HepG2 (cell line): ENCODE measurements around the gene RPL36. TPM values are rescaled to one million over a fixed set of nuclear protein-coding genes. Genes with fewer than 3 reads are reported as not detected.

Experiments used
- ARNTL ChIP-seq: sonication (generic); formaldehyde crosslinking; IDR thresholded peaks from 2 replicates; pipeline ENCODE4 v1.4.0; 2020; ENCODE audit warnings: mild to moderate bottlenecking, missing genetic modification reagents
- ESRRA ChIP-seq: sonication (generic); formaldehyde crosslinking; IDR thresholded peaks from 2 replicates; pipeline ENCODE4 v1.5.1; 2020; ENCODE audit warnings: mild to moderate bottlenecking, low read depth, missing genetic modification reagents
- GATAD2A ChIP-seq: IDR thresholded peaks from 2 replicates; pipeline ENCODE4 v1.6.1; 2016
- GTF2F1 ChIP-seq: fragments of 150-350 bp; IDR thresholded peaks from 2 replicates; pipeline ENCODE4 v1.6.1; 2014; ENCODE audit warnings: low read length
- GZF1 ChIP-seq: sonication (generic); formaldehyde crosslinking; IDR thresholded peaks from 2 replicates; pipeline ENCODE4 v1.5.1; 2020; ENCODE audit warnings: mild to moderate bottlenecking, missing genetic modification reagents
- HOXA3 ChIP-seq: sonication (generic); formaldehyde crosslinking; IDR thresholded peaks from 2 replicates; pipeline ENCODE4 v1.5.0; 2020; ENCODE audit warnings: missing genetic modification reagents
- MAF1 ChIP-seq: sonication (generic); formaldehyde crosslinking; IDR thresholded peaks from 2 replicates; pipeline ENCODE4 v1.5.0; 2020; ENCODE audit warnings: missing genetic modification reagents, borderline replicate concordance
- NBN ChIP-seq: fragments of 450-650 bp; conservative IDR thresholded peaks from 2 replicates; pipeline ENCODE4 v1.6.1; 2017
- NFIC ChIP-seq: IDR thresholded peaks from 2 replicates; pipeline ENCODE4 v1.6.1; 2012; ENCODE audit warnings: mild to moderate bottlenecking, low read length, inconsistent platforms
- ZFP90 ChIP-seq: sonication (generic); formaldehyde crosslinking; IDR thresholded peaks from 2 replicates; pipeline ENCODE4 v1.8.0; 2022; ENCODE audit warnings: missing genetic modification reagents, mild to moderate bottlenecking, inconsistent platforms, borderline replicate concordance
- ZNF235 ChIP-seq: sonication (generic); formaldehyde crosslinking; IDR thresholded peaks from 2 replicates; pipeline ENCODE4 v1.8.1; 2023; ENCODE audit warnings: mild to moderate bottlenecking, missing genetic modification reagents, borderline replicate concordance
- ZNF30 ChIP-seq: sonication (generic); formaldehyde crosslinking; IDR thresholded peaks from 2 replicates; pipeline ENCODE4 v1.5.0; 2020; ENCODE audit warnings: mild to moderate bottlenecking, missing genetic modification reagents
- ZNF362 ChIP-seq: sonication (generic); formaldehyde crosslinking; IDR thresholded peaks from 2 replicates; pipeline ENCODE4 v1.4.0; 2020; ENCODE audit warnings: missing genetic modification reagents, mild to moderate bottlenecking, borderline replicate concordance
- ZNF460 ChIP-seq: sonication (generic); formaldehyde crosslinking; IDR thresholded peaks from 2 replicates; pipeline ENCODE4 v1.5.1; 2020; ENCODE audit warnings: missing genetic modification reagents, mild to moderate bottlenecking, borderline replicate concordance
- ZNF724P ChIP-seq: sonication (generic); formaldehyde crosslinking; IDR thresholded peaks from 2 replicates; pipeline ENCODE4 v1.8.0; 2022; ENCODE audit warnings: missing genetic modification reagents, borderline replicate concordance
- ZNF775 ChIP-seq: sonication (generic); formaldehyde crosslinking; IDR thresholded peaks from 2 replicates; pipeline ENCODE4 v1.4.0; 2020; ENCODE audit warnings: missing genetic modification reagents, mild to moderate bottlenecking, moderate library complexity, borderline replicate concordance
- ZNF792 ChIP-seq: IDR thresholded peaks from 2 replicates; pipeline ENCODE4 v1.6.1; 2016
- ZSCAN12 ChIP-seq: sonication (generic); formaldehyde crosslinking; IDR thresholded peaks from 2 replicates; pipeline ENCODE4 v1.9.0; 2021; ENCODE audit warnings: mild to moderate bottlenecking, missing genetic modification reagents
- polyA plus RNA-seq, 8 experiments: library from polyadenylated mRNA; depleted of rRNA in 3 of 8; stranded (reverse) in 7 of 8; unstranded in 1 of 8; fragments of >200 nt; fragmentation: Illumina TruSeq in 4 of 8; extraction: Trizol in 4 of 8; gene quantifications; 2 replicates each; pipeline versions ENCODE4 v1.2.1 to v1.2.3, GENCODE V29; 2011 to 2016; ENCODE audit warnings: low read depth in 4 of 8, missing spikeins in 1 of 8, mixed read lengths in 1 of 8; ENCODE audit not compliant: insufficient read depth in 1 of 8
- total RNA-seq, 5 experiments: library from RNA; depleted of rRNA; stranded (reverse); fragments of >200 nt; fragmentation: Illumina TruSeq; extraction: Trizol; gene quantifications; 2 replicates each; pipeline ENCODE4 v1.2.3, GENCODE V29; 2016; ENCODE audit warnings: low read depth in 1 of 5
- TF ChIP-seq, protein P1 (sequence below): sonication (generic); formaldehyde crosslinking; IDR thresholded peaks from 2 replicates; pipeline ENCODE4 v1.8.1; 2023; ENCODE audit warnings: missing genetic modification reagents, inconsistent platforms, borderline replicate concordance
- TF ChIP-seq, protein P2 (sequence below): sonication (generic); formaldehyde crosslinking; IDR thresholded peaks from 2 replicates; pipeline ENCODE4 v1.4.0; 2020; ENCODE audit warnings: missing genetic modification reagents
- TF ChIP-seq, protein P3 (sequence below): sonication (generic); formaldehyde crosslinking; conservative IDR thresholded peaks from 2 replicates; pipeline ENCODE4 v1.8.0; 2022; ENCODE audit warnings: mild to moderate bottlenecking, moderate library complexity, missing genetic modification reagents
- TF ChIP-seq, protein P4 (sequence below): sonication (generic); formaldehyde crosslinking; IDR thresholded peaks from 2 replicates; pipeline ENCODE4 v1.5.0; 2020; ENCODE audit warnings: mild to moderate bottlenecking, missing genetic modification reagents

Gene RPL36
- total and polyA plus RNA-seq, 2 of the 13 experiments (the other 11 are each of a cell fraction or from before 2014, with no cell fraction given) = 706 to 740 TPM

DNA sequence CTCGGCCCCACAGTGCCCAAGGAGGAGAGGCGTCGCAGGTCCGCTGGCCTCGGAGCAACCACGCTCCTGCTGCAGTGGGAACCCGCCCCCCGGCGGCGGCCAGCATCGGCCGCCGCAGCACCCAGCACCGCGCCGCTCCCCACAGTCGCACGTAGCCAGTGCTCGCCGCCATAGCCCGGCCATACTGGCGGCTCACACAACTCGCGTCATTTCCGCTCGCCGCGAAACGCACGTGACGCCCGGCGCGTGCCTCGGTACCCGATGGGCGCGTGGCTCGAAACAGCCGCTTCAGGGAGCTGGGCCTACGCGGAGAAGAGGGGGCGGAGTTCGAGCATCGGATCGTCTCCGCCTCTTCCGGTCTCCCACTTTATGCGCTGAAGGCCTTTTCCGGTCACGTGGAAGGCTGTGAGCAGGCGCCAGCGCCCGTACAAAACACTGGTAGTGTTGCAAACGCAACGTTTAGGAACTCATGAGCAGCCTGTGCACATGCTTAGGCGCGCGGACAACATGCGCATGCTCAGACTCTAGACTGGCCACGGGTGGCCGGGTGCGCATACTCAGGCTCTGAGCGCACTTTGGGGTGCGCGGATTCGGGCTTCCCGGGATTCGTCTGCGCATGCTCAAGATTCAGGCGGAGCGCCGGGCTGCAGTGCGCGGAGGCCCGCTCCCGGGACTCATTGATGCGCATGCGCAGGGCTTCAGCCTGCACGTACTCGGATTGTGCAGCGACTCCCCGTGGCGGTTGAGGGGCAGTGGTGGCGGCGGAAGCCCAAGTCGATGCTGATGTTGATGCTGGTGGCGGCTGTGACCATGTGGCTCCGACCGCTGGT is 30.1 kb downstream of the RPL36 start, which contains the start of the genes CATSPERD and LONP1 (continued):
- no peak for TF ChIP-seq NBN
- TF ChIP-seq ZNF792 (CRISPR knock-in tag) = peak; percentile 97
- TF ChIP-seq ZNF235 (CRISPR knock-in tag) = no peak
- TF ChIP-seq HOXA3 (CRISPR knock-in tag) = peak; percentile 98
- TF ChIP-seq, protein P1, sequence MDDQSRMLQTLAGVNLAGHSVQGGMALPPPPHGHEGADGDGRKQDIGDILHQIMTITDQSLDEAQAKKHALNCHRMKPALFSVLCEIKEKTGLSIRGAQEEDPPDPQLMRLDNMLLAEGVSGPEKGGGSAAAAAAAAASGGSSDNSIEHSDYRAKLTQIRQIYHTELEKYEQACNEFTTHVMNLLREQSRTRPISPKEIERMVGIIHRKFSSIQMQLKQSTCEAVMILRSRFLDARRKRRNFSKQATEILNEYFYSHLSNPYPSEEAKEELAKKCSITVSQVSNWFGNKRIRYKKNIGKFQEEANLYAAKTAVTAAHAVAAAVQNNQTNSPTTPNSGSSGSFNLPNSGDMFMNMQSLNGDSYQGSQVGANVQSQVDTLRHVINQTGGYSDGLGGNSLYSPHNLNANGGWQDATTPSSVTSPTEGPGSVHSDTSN = 0 out of 2 replicates have a peak, but pooled peaks have one; percentile 74
- TF ChIP-seq ZNF30 (CRISPR knock-in tag) = no peak
- peak; percentile 98 for TF ChIP-seq ARNTL (CRISPR knock-in tag)
- no peak; the same call in 1 of the 2 replicates for TF ChIP-seq GATAD2A (CRISPR knock-in tag)
- no peak for TF ChIP-seq NFIC
- peak; percentile 63; the same call in 1 of the 2 replicates for TF ChIP-seq ZNF460 (CRISPR knock-in tag)
- no peak for TF ChIP-seq ESRRA (CRISPR knock-in tag)
- TF ChIP-seq, protein P2, sequence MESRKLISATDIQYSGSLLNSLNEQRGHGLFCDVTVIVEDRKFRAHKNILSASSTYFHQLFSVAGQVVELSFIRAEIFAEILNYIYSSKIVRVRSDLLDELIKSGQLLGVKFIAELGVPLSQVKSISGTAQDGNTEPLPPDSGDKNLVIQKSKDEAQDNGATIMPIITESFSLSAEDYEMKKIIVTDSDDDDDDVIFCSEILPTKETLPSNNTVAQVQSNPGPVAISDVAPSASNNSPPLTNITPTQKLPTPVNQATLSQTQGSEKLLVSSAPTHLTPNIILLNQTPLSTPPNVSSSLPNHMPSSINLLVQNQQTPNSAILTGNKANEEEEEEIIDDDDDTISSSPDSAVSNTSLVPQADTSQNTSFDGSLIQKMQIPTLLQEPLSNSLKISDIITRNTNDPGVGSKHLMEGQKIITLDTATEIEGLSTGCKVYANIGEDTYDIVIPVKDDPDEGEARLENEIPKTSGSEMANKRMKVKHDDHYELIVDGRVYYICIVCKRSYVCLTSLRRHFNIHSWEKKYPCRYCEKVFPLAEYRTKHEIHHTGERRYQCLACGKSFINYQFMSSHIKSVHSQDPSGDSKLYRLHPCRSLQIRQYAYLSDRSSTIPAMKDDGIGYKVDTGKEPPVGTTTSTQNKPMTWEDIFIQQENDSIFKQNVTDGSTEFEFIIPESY (CRISPR knock-in tag) = peak; percentile 86
- peak; percentile 73; the same call in 1 of the 2 replicates for TF ChIP-seq ZSCAN12 (CRISPR knock-in tag)
- no peak for TF ChIP-seq ZNF362
- peak; percentile 83; the same call in 1 of the 2 replicates for TF ChIP-seq ZNF724P (CRISPR knock-in tag)
- TF ChIP-seq ZFP90 (CRISPR knock-in tag) = peak; percentile 93
- peak; percentile 36; the same call in 1 of the 2 replicates for TF ChIP-seq MAF1 (CRISPR knock-in tag)
- no peak for TF ChIP-seq GTF2F1
- no peak for TF ChIP-seq GZF1 (CRISPR knock-in tag)
- TF ChIP-seq ZNF775 = no peak
- TF ChIP-seq, protein P3, sequence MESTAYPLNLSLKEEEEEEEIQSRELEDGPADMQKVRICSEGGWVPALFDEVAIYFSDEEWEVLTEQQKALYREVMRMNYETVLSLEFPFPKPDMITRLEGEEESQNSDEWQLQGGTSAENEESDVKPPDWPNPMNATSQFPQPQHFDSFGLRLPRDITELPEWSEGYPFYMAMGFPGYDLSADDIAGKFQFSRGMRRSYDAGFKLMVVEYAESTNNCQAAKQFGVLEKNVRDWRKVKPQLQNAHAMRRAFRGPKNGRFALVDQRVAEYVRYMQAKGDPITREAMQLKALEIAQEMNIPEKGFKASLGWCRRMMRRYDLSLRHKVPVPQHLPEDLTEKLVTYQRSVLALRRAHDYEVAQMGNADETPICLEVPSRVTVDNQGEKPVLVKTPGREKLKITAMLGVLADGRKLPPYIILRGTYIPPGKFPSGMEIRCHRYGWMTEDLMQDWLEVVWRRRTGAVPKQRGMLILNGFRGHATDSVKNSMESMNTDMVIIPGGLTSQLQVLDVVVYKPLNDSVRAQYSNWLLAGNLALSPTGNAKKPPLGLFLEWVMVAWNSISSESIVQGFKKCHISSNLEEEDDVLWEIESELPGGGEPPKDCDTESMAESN = peak; percentile 92
- TF ChIP-seq, protein P4, sequence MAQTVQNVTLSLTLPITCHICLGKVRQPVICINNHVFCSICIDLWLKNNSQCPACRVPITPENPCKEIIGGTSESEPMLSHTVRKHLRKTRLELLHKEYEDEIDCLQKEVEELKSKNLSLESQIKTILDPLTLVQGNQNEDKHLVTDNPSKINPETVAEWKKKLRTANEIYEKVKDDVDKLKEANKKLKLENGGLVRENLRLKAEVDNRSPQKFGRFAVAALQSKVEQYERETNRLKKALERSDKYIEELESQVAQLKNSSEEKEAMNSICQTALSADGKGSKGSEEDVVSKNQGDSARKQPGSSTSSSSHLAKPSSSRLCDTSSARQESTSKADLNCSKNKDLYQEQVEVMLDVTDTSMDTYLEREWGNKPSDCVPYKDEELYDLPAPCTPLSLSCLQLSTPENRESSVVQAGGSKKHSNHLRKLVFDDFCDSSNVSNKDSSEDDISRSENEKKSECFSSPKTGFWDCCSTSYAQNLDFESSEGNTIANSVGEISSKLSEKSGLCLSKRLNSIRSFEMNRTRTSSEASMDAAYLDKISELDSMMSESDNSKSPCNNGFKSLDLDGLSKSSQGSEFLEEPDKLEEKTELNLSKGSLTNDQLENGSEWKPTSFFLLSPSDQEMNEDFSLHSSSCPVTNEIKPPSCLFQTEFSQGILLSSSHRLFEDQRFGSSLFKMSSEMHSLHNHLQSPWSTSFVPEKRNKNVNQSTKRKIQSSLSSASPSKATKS (CRISPR knock-in tag) = no peak
